NCI-H2107 (cell line): ENCODE results near the gene CDK13.
"Not testable (repeated sequence)": the region's sequence is repeated elsewhere in the genome, so short reads cannot be mapped to it uniquely, and the experiment has no call there.

Experiments used
- DNase-seq: peaks from one replicate; lab custom pipeline; 2025; lab: John Stamatoyannopoulos, UW

CDK13 gene

DNA sequence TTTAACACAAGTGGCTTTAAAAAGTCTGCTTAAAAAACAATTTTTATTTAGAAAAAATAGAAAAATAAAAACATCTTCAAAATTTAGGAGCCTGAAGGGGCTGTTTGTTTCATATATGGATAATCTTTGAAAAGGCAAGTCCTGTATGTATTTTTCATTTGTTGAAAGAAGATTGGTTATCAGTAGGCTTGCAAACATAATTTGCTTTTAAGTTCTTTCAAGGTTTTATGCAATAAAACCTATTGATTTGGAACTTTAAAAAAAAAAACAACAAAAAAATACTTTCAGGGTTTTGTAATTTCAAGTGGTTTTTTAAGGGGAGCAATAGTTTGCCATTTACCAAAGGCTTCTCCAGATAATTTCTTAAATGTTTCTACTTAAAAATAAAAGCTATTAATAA lies 148.8 kb downstream of the CDK13 start:
- DNase-seq, result no peak

DNA sequence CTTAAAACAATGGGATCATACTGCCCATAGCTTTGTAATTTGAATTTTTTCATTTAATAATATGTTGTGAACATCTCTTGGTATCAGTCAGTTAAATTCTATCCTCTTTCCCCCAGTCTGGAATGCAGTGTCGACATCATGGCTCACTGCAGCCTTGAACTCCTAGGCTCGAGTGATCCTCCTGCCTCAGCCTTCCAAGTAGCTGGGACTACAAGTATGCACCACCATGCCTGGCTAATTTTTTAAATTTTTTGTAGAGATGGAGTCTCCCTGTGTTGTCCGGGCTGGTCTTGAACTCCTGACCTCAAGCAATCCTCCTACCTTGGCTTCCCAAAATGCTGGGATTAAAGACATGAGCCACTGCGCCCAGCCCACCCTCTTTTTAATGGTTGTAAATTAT lies 149.8 kb downstream of the CDK13 start:
- DNase-seq, result no peak

DNA sequence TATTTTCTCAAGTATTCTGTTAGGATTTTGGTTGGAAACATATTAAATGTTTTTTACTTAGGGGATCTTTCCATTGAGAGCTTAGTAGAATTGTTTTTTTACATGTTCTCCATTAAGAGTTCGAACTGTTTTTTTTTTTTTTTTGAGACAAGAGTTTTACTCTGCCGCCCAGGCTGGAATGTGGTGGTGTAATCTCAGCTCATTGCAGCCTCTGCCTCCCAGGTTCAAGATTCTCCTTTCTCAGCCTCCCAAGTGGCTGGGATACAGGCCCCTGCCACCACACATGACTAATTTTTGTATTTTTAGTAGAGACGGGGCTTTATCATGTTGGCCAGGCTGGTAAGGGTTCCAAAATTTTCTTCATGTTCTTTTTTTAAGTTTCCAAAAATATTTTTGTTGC lies 151.1 kb downstream of the CDK13 start:
- no peak for DNase-seq

DNA sequence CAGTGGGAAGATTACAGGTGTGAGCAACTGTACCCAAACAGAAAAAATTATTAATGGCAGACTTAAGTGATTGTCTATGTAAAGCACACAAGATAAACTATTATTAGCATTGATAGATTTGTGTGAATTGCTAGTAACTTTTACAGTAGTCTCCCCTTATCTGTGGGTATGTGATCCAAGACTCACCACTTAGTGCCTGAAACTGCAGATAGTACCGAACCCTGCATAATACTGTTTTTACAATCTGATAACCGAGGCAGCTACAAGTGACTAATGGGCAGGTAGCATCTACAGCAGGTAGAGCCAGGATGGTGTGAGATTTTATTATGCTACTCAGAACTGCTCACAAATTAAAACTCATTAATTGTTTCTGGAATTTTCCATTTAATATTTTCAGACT lies 152.8 kb downstream of the CDK13 start:
- DNase-seq, result no peak

DNA sequence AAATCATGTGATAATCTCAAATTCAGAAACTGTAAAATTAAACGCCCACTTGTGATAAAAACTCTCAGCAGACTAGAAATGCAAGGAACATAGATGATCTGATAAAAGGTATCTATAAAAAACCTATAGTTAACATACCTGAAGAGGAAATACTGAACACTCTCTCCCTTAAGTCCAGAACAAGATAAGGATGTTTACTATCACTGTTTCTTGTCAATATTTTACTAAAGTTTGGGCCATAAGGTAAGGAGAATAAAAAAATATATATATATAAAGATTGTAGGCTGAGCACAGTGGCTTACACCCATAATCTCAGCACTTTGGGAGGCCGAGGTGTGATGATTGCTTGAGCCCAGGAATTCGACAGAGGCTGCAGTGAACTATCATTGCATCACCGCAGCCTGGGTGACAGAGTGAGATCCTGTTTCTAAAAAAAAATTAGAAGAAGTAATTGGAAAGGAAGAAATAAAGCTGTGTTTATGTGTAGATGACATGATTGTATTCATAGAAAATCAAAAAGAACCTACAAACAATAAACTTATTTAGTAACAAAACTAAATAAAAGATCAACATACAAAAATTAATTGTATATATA lies 155.9 kb downstream of the CDK13 start:
- DNase-seq, result no peak

DNA sequence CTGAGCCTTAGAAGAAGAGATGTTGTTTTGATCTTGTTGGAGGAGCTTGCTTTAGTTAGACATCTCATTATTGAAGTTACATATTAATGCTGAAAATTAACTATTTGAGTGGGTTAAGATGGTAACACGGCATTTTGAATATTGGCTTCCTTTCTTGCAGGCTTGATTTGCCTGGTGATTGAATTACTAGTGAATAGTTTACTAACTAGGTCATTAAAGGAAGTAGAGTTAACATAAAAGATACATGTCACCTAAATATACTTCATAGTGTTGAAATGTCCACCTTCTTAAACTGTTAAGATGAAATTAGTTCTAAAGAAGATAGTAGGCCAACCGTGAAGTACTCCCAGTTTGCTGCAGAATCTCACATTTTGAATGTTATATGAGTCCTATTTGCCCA lies 165.9 kb downstream of the CDK13 start:
- no peak for DNase-seq

DNA sequence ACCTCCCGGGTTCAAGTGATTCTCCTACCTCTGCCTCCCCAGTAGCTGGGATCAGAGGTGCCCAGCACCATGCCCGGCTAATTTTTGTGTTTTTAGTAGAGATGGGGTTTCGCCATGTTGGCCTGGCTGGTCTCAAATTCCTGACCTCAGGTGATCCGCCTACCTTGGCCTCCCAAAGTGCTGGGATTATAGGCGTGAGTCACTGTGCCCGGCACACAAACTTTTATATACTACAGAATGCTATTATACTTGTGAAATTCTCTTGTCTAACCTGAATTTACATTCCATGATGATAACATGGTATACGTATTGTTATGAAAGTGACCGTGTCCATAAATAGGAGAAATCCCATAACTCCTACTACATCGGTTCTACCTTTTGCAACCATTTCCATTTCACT lies 167.1 kb downstream of the CDK13 start:
- DNase-seq, result not testable (repeated sequence)

DNA sequence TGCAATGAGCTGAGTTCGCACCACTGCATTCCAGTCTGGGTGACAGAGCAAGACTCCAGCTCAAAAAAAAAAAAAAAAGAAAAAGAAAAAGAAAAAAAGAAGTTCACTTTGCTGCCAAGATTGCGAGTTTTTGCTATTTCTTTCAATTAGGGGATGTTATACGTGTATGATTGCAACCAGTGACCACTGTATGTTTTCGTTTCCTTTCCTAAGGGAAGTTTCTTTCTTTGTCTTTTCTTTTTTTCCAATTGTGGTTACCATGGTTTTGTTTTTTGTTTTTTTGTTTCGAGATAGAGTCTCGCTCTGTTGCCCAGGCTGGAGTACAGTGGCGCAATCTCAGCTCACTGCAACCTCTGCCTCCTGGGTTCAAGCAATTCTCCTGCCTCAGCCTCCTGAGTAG lies 168.1 kb downstream of the CDK13 start:
- DNase-seq, result not testable (repeated sequence)

DNA sequence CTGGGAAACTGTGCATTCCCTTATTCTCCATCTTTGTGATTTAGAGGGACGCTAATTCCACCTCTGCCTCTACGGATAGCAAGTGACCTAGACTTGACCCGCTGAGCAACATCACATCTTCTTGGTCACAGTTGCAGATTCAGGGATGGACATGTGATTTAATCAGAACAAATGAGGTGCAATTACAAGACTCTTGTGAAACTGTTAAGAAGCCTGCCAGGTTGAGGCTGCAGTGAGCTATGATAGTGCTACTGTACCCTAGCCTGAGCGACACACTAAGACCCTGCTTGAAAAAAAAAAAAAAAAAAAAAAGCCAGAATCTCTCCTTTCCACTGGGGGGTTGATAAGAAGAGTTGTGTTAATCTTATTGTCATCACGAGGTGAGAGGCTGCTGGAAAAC lies 170.0 kb downstream of the CDK13 start:
- no peak for DNase-seq

DNA sequence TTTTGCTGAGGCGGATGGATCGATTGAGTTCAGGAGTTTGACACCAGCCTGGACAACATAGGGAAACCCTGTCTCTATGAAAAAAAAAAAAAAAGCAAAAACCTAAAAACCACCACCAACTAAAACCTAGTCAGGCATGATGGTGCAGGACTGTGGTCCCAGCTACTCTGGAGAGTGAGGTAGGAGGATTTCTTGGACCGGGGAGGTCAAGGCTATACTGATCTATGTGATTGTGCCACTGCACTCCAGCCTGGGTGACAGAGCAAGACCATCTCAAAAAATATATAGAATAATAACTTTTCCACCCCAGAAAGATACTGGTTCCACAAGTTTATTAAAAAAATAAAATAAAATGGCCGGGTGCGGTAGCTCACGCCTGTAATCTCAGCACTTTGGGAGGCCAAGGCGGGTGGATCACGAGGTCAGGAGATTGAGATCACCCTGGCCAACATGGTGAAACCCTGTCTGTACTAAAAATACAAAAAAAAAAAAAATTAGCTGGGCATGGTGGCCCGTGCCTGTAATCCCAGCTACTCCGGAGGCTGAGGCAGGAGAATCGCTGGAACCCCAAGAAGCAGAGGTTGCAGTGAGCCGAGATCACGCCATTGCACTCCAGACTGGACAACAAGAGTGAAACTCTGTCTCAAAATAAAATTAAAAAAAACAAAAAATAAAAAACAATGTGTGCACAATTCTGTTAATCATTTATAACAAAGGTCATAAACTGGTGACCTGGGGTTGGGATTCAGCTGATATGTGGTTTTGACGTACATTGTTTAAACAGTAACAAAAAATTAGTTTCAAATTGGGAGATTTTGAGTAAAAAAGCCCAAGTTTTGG lies 172.3 kb downstream of the CDK13 start:
- DNase-seq, result not testable (repeated sequence)

DNA sequence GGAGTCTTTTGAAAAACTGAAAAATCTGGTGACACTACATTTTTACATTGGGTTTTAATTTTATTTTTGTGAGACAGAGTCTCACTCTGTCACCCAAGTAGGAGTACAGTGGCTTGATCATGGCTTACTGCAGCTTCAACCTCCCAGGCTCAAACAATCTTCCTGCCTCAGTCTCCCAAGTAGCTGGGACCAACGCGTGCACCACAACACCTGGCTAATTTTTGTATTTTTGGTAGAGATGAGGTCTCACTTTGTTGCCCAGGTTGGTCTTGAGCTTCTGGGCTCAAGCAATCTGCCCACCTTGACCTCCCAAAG lies 172.8 kb downstream of the CDK13 start:
- DNase-seq, result no peak

DNA sequence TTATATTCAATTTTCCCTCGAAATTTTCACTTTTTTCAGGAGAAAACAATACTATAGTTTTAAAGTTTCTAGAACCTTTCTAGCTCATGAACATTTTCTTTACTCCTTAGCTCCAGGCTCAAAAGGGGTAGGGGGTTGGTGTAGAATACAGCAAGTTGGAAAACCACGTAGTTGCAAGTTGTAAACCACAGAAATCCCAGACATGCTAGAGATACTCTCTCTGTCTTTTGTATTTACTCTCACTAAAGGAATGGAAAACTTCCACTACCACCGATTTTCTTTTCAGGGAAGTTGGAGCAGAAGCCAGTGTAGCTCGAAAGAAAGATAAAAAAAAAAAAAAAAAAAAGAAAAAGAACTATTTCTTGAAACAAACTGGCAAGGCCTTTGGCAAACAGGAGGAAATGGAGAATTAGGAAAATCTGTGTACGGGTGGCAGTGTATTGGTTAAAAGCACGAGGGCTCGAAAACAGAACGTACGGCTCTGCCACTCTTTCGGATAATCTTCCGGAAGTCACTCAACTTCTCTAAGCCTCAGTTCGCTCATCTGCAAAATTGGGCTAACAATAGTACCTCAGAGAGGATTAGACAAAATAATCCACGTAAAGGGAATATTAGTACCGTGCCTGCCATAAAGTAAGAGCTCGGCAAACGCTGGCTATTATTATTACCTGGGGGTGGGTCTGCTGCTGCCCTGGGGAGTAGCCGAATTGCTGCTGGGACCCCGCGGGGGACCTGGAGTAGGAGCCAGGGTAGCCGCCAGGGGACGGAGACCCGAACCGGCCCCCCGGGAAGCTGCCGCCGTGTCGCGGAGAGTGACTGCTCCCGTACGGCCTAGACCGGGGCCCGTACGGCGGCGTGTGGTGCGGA lies 183.7 kb downstream of the CDK13 start:
- DNase-seq, result no peak

DNA sequence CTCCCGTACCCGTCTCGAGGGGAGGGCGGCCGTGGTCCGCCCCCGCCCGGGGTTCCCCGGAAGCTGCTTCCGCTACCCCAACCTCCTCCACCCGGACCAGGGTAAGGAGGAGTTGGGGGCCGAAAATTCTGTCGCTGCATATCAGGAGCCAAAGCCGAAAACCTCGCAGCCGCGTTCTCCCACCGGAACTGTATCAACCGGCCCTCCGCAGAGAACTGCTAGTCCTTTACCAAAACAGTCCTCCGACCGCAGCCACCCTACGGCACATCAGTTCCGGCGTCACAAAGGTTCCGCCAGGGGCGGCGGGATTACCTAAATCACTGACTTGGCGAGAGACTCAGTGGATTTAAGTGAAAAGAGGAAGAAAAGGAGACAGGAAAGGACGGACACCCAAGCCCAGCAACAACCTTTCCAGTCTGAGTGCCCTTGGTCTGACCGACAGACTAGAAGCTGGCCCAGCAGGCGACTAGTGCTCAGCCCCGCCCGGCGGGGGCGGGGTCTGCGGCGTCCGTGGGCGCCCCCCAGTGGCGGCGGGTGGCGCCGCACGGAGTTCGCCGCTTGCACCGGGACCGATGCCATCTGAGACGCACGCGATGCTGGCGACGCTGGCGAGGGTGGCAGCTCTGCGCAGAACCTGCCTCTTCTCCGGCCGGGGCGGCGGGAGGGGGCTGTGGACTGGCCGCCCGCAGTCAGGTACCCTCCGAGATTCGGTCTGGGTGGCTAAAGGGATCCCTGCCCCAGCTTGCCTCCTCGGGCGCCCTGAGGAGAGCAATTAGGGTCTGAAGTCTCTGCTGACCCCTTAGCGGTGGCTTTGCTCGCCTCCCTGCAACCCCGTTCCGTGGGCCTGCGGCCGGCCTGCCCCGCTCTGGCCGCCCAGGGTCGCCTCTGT lies 184.6 kb downstream of the CDK13 start, which contains the start of the genes MPLKIP and SUGCT:
Gene MPLKIP, minus strand, starts transcription at position 195 of the 889 bp plus-strand sequence. Its CDS starts 55 bp downstream, at position 140.
Gene SUGCT, plus strand, starts transcription at position 578 of the 889 bp plus-strand sequence.
- peak; percentile 82 for DNase-seq

DNA sequence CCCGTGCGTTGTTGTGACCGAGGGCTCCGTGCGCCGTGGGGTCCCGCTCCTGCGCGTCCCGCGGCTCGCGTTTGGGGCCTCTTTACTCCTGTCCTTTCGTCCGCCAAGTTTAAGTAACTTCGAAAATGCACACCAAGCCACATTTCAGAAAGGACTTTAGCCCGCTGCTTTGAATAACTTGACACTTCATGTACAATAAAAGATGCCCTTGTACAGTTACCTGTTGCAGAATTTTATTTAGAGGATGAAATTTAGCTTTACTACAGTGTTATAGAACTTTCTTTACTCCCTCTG lies 185.2 kb downstream of the CDK13 start:
- DNase-seq, result no peak

DNA sequence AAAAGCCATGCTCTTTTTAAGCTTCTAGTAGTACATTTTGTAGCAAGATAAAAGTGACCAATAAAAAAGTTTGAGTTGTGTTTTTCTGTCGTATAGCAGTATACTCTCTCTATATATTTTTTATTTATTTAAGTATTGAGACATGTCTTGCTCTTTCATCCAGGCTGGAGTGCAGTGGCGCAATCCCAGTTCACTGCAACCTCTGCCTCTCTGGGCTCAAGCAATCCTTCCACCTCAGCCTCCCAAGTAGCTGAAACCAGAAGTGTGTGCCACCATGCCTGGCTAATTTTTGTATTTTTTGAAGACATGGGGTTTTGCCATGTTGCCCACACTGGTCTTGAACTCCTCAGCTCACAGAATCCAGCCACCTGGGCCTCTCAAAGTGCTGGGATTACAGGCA lies 187.5 kb downstream of the CDK13 start:
- DNase-seq, result no peak

DNA sequence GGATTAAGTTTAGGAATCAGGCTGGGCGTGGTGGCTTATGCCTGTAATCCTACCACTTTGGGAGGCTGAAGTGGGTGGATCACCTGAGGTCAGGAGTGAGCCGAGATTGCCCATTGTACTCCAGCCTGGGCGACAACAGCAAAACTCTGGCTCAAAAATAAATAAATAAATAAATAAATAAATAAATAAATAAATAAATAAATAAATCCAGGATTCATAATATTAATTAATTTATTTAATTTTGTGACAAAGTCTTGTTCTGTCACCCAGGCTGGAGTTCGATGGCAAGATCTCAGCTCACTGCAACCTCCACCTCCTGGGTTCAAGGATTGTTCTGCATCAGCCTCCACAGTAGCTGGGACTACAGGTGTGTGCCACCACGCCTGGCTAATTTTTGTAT lies 188.9 kb downstream of the CDK13 start:
- no peak for DNase-seq

DNA sequence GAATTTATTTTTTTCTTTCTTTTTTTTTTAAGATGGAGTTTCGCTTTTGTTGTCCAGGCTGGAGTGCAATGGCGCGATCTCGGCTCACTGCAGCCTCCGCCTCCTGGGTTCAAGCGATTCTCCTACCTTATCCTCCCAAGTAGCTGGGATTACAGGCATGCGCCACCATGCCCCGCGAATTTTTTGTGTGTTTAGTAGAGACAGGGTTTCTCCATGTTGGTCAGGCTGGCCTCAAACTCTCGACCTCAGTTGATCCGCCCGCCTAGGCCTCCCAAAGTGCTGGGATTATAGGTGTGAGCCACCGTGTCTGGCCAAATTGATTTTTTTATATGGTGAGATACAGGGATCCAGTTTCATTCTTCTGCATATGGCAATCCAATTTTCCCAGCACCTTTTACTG lies 189.8 kb downstream of the CDK13 start:
- DNase-seq, result not testable (repeated sequence)

DNA sequence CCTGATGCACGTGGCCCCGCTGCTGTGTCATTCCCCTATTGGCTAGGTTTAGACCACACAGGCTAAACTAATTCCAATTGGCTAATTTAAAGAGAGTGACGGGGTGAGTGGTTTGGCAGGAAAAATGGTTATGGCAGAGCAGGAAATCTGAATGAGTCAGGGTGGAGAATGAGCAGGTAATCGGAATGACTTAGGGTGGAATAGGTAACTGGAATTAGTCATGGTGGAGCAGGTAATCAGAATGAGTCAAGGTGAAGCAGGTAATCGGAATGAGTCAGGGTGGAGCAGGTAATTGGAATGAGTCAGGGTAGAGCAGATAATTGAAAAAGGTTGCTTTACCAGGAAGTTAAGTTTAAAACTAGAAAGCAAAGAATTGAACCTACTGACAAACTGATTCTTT lies 191.9 kb downstream of the CDK13 start:
- DNase-seq, result not testable (repeated sequence)

DNA sequence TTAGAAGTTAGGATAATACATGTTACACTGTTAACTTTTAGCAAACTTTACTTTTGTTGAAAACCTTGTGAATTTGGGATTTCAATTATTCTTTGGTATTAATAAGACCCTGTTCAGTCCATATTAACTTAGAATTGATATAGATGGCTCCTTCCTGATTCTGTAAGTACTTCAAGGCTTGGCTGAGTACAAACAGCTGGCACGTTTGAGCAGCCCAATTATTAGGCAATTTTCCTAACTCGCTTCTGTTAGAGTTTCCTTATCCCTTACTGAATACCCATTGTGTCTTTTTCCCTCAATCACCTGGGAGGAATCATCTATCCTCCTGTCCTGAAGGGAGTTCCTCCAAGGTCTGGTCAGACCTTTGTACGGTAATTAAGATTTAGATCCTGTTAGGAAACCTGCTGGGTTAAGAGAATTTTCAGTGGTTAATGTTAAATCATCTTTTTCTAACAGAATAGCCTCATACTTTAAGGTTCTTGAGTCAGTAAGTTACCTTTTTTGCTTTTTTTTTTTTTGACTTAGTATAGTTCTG lies 195.6 kb downstream of the CDK13 start:
- not testable (repeated sequence) for DNase-seq

DNA sequence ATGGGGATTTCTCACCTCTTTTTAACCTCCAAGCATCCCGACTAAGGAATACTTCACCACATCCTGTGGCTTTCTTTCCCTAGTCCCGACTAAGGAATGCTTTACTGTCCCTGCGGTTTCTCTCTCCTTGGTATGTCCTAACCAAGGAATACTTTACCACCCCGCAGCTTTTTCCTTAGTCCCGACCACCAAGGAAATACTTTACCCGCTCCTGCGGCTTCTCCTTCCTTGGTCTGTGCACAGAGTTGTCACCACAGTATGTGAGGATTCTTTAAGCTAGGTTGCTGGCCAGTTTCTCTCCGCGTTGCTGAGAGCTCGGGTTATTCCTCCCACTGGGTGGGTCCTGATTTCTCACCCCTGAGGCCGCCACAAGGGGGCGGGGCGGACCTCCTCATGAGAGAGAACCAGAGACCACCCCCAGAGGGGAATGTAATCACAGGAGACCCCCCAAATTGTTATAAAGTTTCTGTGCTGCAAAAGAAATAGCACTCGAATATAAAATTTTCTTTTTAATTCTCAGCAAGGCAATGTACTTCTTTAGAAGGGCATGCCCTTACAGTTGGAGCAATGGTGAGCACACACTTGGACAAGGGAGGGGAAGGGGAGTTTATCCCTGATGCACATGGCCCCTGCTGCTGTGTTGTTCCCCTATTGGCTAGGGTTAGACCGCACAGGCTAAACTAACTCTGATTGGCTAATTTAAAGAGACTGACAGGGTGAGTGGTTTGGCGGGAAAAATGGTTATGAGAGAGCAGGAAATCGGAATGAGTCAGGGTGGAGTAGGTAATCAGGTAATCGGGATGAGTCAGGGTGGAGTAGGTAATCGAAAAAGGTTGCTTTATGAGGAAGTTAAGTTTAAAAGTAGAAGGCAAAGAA lies 197.6 kb downstream of the CDK13 start:
- no peak for DNase-seq

DNA sequence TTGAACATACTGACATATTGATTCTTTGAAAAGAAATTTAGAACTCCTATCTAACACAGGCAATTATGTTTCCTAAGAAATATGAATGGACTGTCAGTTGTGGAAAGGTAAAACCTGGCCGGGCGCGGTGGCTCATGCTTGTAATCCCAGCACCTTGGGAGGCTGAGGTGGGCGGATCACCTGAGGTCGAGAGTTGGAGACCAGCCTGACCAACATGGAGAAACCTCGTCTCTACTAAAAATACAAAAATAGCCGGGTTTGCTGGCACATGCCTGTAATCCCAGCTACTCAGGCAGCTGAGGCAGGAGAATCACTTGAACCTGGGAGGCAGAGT lies 198.2 kb downstream of the CDK13 start:
- not testable (repeated sequence) for DNase-seq
